ENCODE measurements around the gene B3GALNT2.
A peak's percentile ranks its signal among the peaks of the same experiment; 100 is the strongest.
"Not testable (repeated sequence)": the region's sequence is repeated elsewhere in the genome, so short reads cannot be mapped to it uniquely, and the experiment has no call there.

B3GALNT2 gene

DNA sequence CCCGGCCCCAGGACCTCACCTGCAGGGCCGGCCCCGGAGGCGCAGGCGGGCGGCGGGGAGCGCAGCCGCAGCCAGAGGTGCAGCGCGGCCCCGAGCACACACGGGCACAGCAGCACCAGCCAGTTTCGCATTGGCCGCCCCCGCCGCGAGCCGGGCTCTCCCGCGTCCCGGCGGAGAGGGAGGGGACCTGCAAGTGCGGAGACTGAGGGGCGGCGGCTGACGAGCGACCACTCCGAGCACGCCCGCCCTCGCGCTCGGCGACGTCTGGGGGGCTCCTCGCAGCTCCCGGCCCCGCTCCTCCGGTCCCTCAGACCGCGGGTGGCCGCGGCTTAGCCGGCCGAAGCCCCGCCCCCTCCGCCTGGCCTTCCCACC is at the start of gene B3GALNT2:
B3GALNT2 (minus strand) TSS at position 331 of the 372 bp plus-strand sequence; CDS start at position 131, 200 bp downstream.
- DNase-seq, result no peak

- DNase-seq, result no peak
These were observed 48.9 kb upstream of the B3GALNT2 start for GRCh38 chr1:235553112-235553551.

- no peak for DNase-seq
These were observed 48.0 kb upstream of the B3GALNT2 start for GRCh38 chr1:235552146-235552716.

DNA sequence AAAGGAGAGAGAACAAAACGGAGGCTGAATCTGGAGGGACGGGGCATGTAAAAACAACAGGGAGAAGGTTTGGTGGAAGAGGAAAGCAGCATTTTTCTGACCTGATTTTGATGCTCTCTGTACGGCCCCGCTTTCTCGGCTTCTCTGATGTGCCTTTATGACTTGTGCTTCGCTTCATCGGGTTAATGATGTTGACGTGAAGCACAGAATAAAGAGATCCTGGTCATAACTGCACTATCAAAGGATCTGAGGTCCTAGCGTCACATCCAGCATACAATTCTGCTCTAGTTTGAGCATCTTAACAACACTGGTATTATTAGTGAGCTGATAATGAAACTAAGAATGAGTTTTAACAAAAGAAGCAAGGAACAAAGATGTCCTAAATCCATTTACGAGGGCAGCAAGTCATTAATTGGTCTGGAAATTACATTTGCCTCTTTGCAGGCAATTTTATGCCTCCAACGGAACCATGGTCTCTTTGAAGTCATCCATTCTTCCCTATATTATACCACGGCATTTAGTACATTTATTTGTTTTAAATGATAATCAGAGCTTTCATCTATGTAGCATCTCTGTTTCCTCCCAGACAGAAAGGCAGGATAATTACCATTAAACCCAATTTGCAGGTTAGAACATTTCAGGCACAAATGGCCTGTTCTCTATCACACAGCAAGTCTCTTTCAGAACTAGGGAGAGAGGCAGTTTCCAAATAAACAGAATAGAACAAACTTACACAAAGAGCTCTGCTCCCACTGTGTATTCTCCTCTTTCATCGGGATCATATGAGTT is 45.3 kb upstream of the B3GALNT2 start:
- DNase-seq, result no peak

DNA sequence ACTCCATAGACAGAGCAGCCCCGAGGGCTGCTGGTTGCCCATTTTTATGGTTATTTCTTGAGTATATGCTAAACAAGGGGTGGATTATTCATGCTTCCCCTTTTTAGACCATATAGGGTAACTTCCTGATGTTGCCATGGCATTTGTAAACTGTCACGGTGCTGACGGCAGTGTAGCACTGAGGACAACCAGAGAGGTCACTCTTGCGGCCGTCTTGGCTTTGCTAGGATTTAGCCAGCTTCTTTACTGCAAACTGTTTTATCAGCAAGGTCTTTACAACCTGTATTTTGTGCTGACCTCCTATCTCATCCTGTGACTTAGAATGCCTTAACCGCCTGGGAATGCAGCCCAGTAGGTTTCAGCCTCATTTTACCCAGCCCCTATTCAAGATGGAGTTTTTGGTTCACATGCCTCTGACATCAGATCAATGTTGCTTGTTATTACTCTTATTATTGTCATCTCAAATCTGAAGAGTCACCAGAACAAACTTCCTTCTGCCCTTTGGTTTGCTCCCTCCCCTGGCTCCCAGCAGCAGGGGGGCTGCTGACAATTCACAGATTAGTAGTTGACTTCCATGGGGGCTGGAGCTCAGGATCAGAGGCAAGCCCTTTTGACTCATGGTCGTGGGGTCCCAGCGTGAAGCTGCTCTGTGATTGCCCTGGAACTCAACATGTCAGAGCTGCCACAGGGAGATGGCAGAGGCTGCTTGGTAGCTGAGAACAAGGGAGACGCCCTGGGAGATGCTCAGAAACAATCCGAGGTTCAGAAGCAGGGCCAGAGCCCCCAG is 42.3 kb upstream of the B3GALNT2 start:
- not testable (repeated sequence) for DNase-seq

- no peak for DNase-seq
These were observed 41.2 kb upstream of the B3GALNT2 start for GRCh38 chr1:235545292-235545930.

GRCh38 chr1:235542845-235543244 is 38.6 kb upstream of the B3GALNT2 start:
- DNase-seq, result not testable (repeated sequence)

DNA sequence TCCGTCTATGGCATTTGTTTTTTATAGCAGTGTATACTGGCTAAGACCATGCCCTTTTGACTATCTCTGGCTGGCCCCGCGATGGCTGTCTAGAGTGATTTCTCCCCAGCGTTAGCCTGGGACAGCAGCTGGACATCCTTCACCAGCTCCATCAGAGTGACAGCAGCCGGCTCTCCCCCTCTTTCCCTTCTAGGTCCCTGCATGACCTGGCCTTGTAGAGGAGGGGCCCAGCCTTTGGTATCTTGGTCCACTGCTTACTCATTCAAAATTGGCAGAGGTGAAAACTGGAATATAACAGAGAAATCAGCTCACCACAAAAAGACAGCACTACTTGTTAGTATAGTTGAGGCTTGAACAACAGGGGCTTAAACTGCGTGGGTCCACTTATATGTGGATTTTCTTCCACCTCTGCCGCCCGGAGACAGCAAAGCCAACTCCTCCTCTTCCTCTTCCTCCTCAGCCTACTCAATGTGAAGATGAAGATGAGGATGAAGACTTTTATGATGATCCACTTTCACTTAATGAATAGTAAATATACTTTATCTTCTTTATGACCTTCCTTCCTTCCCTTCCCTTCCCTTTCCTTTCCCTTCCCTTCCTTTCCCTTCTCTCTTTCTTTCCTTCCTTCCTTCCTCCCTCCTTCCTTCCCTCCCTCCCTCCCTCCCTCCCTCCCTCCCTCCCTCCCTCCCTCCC is 29.4 kb upstream of the B3GALNT2 start:
- no peak for DNase-seq

DNA sequence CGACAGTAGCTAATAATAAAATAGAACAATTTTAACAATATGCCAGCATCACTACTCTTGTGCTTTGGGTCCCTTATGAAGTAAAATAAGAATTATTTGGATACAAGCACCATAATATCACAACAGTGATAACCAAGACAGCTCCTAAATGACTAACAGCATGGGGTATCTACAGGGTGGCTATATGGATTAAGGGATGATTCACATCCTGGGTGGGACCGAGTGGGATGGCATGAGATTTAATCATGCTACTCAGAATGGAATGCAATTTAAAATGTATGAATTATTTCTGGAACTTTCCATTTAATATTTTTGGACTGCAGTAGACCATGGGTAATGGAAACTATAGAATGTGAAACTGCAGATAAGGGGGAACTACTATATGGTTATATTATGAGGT is 28.1 kb upstream of the B3GALNT2 start:
- no peak for DNase-seq

- no peak for DNase-seq
These were observed 23.1 kb upstream of the B3GALNT2 start for GRCh38 chr1:235527196-235527814.

DNA sequence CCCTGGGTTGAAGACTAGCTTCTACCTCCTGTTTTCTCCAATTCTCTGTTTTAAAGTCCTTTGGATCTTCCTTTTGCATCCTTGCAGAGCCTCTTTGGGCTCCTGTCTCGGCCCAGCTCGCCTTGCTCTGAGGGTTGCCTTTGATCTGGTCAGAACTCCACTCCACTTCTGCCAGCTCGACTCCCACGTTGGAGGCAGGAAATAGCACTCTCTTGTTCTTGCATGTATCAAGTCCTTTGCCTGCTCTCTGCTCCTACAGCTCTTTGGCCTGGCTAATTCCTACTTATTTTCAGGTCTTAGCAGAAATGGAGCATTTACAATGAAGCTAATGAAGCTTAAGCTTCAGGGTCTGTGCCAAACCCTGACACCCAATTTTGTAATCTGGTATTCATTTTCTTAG is 21.1 kb upstream of the B3GALNT2 start:
- DNase-seq, result no peak

DNA sequence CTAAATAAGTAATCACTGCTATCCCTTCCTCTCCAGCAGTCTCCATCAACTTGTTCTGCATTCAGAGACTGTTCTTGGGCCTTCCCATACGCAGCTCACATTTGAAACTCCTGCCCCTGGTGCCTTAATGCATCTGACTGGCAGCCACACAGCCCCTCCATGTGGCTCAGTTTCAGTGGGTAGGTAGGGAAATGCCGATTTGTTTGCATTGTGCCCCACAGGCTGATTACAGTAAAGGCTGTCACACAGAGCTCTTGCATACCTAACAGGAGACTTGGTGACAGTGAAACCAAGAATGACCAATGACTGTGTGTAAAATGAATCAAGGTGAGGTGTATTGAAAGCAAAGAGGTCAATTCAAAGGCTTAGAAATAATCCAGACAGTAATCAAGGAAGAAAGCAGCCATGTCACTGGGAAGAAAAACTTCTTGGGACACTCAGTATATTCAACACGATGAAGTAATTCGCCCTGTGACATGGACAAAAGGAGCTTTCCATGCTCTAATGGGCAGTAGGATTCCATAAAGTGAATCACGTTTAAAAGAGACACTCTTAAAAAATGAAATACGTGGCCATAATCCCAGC is 12.7 kb upstream of the B3GALNT2 start:
- DNase-seq, result no peak

- no peak for DNase-seq
These were observed 11.7 kb upstream of the B3GALNT2 start for GRCh38 chr1:235515844-235516512.

GRCh38 chr1:235513495-235514366 is 9.5 kb upstream of the B3GALNT2 start:
- DNase-seq, result peak; percentile 48

GRCh38 chr1:235511470-235512240 is 7.4 kb upstream of the B3GALNT2 start:
- no peak for DNase-seq

GRCh38 chr1:235510823-235511222 is 6.6 kb upstream of the B3GALNT2 start:
- no peak for DNase-seq

- no peak for DNase-seq
These were observed 3.4 kb upstream of the B3GALNT2 start for GRCh38 chr1:235507623-235508022.

DNA sequence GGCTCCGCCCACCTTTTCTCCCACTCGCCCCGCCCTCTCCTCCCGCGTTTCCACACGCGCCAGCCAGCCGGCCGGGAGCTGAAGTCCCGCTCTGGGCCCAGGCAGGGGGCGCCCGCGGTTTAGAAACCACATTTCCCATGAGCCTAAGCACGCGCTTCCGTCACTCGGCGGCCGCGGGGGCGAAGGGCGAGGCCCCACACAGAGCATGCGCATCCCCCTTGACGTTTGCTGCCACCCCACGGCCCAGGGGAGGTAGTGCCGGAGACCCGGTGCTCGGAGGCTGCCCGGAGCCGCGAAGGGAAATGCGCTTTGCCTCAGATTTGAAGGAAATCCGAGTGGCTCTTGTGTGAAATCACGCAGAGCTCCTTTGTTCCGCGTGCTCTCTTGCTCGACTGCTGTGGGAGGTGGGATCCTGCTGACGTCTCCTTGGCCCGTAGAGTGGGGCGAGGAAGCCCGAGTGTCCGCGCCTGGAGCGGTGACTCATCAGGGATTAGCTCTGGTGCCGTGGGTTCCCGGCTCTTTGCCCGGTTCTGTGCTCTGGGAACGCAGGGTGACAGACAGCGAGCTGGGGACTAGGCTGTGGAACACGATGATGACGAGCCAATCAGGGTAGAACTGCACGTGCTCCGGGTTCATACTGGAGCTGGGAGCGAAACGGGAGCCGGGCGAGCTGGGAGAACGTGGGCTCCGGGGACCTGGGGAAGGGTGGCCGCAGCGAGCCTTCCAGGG is 406 bp upstream of the B3GALNT2 start:
- DNase-seq, result peak; percentile 92

All from NCI-H1105 treated with DMSO at 0.1 percent for 48 hours (cell line).